Stomach (tissue), 9 donors: ENCODE results near the gene LGMN. TPM values are rescaled to one million over a fixed set of nuclear protein-coding genes. Genes with fewer than 3 reads are reported as not detected.

Experiments
- DNase-seq, 2 donors: peaks; one replicate each; pipeline versions ENCODE4 v3.0.0 to v3.0.0-alpha.2; 2013 to 2019
- H3K27ac ChIP-seq, 5 donors: fragments of 200-600 bp in 4 of 5; sonication (generic) in 4 of 5; one replicate each; pipeline ENCODE4 v1.5.1; 2013 to 2019; ENCODE audit warnings: mild to moderate bottlenecking in 1 of 5, moderate library complexity in 1 of 5
- H3K27me3 ChIP-seq, 3 donors: fragments of 200-600 bp; sonication (generic); one replicate each; pipeline ENCODE4 v1.5.1; 2017 to 2019; ENCODE audit warnings: mixed run types in 1 of 3
- H3K36me3 ChIP-seq, 4 donors: fragments of 200-600 bp; sonication (generic); 1 replicate in 3 of 4; 2 replicates in 1 of 4; pipeline ENCODE4 v1.5.1; 2016 to 2019
- H3K4me1 ChIP-seq, 4 donors: fragments of 200-600 bp; sonication (generic); one replicate each; pipeline ENCODE4 v1.5.1; 2016 to 2019
- H3K4me3 ChIP-seq, 4 donors: fragments of 200-600 bp; sonication (generic) in 3 of 4; one replicate each; pipeline ENCODE4 v1.5.1; 2016 to 2019; ENCODE audit warnings: mild to moderate bottlenecking in 1 of 4
- H3K9me3 ChIP-seq, 4 donors: fragments of 200-600 bp; sonication (generic); one replicate each; pipeline ENCODE4 v1.5.1; 2016 to 2019
- EP300 ChIP-seq: sonication (generic); formaldehyde crosslinking; IDR thresholded peaks from one replicate; pipeline ENCODE4 v1.6.1; 2017; ENCODE audit warnings: antibody characterized with exemption
- POLR2A ChIP-seq, 4 donors: fragments of 450-650 bp; IDR thresholded peaks; one replicate each; pipeline ENCODE4 v1.6.1; 2016; ENCODE audit warnings: antibody characterized with exemption in 4 of 4, control low read depth in 2 of 4, mild to moderate bottlenecking in 1 of 4, moderate library complexity in 1 of 4
- POLR2AphosphoS5 ChIP-seq, 3 donors: sonication (generic); formaldehyde crosslinking; IDR thresholded peaks; one replicate each; pipeline ENCODE4 v1.6.1; 2016; ENCODE audit warnings: antibody characterized with exemption in 3 of 3
- WGBS, 5 donors: extraction: QIAGEN DNeasy Blood & Tissue Kit in 3 of 5; methylation state at CpG; one replicate each; pipeline versions ENCODE4 v1.1.5 to v1.1.7; 2013 to 2018; 5-methylcytosine and 5-hydroxymethylcytosine counted together
- intact Hi-C: fragments of 100-400 bp; cut with DNase I; formaldehyde crosslinking; loops from one replicate; pipeline ENCODE4 v1.15.1; 2023; ENCODE audit warnings: low total_unique reads
- polyA plus RNA-seq, 3 donors: library from polyadenylated mRNA; stranded (reverse); fragments of 200-250 nt; gene quantifications; one replicate each; pipeline ENCODE4 v1.2.3, GENCODE V29; 2013
- total RNA-seq, 5 donors: library from RNA; depleted of rRNA; stranded (reverse); fragments of >200 nt; gene quantifications; one replicate each; pipeline versions ENCODE4 v1.1.0 to v1.2.3, GENCODE V29; 2014 to 2016
- TF ChIP-seq, protein P1 (sequence below), 7 experiments: fragments of 450-650 bp in 4 of 7; fragments of 200-600 bp in 3 of 7; sonication (generic) in 3 of 7; IDR thresholded peaks; one replicate each; pipeline ENCODE4 v1.5.1; 2016 to 2019; ENCODE audit warnings: antibody characterized with exemption in 7 of 7, control low read depth in 2 of 7, mild to moderate bottlenecking in 1 of 7
- donor health status: healthy with polysubstance abuse.
- donor health status: Bipolar disorder and iron deficiency.
- donor health status: healthy.

Gene LGMN
- total and polyA plus RNA-seq, 8 donors: 8.2 to 142 (median 50.0) TPM

DNA sequence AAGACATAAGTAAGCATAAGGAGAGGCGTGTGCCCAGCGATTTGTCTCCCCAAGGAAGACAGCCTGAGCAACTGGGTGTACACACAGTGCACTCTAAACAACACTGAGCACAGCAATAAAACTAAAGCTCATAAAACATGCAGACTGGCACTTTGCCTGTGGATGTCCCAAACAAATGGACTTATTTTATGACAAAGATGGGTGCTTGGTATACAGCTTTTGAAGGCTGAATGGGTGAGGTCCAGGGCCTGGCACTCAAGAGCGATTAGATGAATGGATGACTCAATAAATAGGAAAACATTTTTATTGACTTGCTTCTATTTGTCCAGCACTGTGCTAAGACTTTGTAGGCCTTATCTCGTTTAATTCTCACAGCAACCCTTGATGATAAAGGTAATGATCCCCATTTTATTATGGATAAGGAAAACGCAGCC is 28.5 kb downstream of the LGMN start:
- 24 to 46% (median 26%) methylated on average over 5 of the region's 5 CpGs for WGBS, 5 donors
- peak; percentile 41 to 64 for DNase-seq
- peaks cover 1 to 43% (median 24%) of the 10 kb centered on the region in 4 donors for H3K4me1 ChIP-seq
- no peak overlapping the region for H3K4me3 ChIP-seq
- H3K36me3 ChIP-seq: peaks cover 0 to 24% (median 11%) of the 10 kb centered on the region in 4 donors
- H3K27me3 ChIP-seq: no peaks in the 10 kb centered on the region
- peak overlapping the region; percentile 24 to 75 (median 59) for H3K27ac ChIP-seq
- TF ChIP-seq EP300 (no peak), POLR2AphosphoS5 (IDR thresholded peaks at IDR 0.05) (peak in 1 of 3 donors; percentile 60)
- H3K9me3 ChIP-seq: no peaks in the 10 kb centered on the region
- intact Hi-C loops: no loop called here

DNA sequence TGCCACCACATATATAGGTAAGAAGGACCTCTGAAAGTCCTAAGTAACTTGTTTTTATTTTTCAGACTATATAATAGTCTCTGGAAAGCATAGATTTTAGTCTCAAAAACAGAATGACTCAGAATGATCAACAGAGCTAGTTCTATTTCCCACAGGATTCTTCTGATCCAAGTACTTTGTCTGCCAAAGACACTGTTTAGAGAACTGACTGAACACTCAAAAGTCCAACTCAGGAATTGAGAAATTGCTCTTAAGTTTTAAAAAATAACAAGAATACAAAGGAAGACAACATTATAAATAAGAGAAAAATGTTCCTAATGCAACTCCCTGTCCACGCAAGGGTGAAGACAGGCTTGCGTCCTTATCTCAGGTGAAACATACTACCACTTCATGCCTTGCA is 29.0 kb downstream of the LGMN start:
- Histone ChIP-seq H3K9me3 (no peaks in the 10 kb centered on the region), H3K4me3 (no peak overlapping the region), H3K27me3 (no peaks in the 10 kb centered on the region), H3K27ac (peak overlapping the region; percentile 24 to 75 (median 52)), H3K36me3 (peaks cover 0 to 26% (median 12%) of the 10 kb centered on the region in 4 donors), H3K4me1 (peaks cover 0 to 38% (median 19%) of the 10 kb centered on the region in 4 donors)
- 38 to 62% (median 47%) methylated on average over 2 of the region's 2 CpGs for WGBS, 5 donors
- intact Hi-C loops: no loop called here
- TF ChIP-seq, protein P1, sequence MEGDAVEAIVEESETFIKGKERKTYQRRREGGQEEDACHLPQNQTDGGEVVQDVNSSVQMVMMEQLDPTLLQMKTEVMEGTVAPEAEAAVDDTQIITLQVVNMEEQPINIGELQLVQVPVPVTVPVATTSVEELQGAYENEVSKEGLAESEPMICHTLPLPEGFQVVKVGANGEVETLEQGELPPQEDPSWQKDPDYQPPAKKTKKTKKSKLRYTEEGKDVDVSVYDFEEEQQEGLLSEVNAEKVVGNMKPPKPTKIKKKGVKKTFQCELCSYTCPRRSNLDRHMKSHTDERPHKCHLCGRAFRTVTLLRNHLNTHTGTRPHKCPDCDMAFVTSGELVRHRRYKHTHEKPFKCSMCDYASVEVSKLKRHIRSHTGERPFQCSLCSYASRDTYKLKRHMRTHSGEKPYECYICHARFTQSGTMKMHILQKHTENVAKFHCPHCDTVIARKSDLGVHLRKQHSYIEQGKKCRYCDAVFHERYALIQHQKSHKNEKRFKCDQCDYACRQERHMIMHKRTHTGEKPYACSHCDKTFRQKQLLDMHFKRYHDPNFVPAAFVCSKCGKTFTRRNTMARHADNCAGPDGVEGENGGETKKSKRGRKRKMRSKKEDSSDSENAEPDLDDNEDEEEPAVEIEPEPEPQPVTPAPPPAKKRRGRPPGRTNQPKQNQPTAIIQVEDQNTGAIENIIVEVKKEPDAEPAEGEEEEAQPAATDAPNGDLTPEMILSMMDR (IDR thresholded peaks at IDR 0.05): no peak
- TF ChIP-seq EP300 (no peak), POLR2AphosphoS5 (IDR thresholded peaks at IDR 0.05) (no peak), POLR2A (IDR thresholded peaks at IDR 0.05) (no peak)
- no peak for DNase-seq

DNA sequence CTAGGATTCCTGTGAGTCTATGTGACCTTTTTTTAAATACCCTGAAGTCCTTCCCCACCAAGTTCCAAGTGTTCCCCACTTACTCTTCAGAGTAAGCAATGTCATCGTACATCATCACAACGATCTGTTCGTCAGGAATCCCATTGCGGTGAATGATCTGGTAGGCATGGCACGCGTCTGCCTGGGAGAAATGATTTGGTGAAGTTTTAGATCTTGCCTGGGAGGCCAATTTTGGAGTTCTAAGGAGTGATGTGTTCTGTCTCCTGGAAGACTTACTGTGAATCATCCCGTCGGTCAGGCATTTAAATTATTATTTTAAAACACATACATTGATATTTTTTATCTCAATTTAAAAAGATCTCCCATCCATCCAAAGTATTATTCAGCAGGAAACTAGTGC is 29.8 kb downstream of the LGMN start:
- Histone ChIP-seq H3K27ac (no peak overlapping the region), H3K36me3 (peaks cover 0 to 34% (median 19%) of the 10 kb centered on the region in 4 donors), H3K27me3 (no peaks in the 10 kb centered on the region), H3K4me3 (no peak overlapping the region), H3K4me1 (peaks cover 0 to 31% (median 15%) of the 10 kb centered on the region in 4 donors), H3K9me3 (no peaks in the 10 kb centered on the region)
- 86 to 96% (median 91%) methylated on average over 8 of the region's 8 CpGs for WGBS, 5 donors
- TF ChIP-seq, protein P1 (IDR thresholded peaks at IDR 0.05): no peak
- no peak for TF ChIP-seq EP300
- no peak for TF ChIP-seq POLR2A (IDR thresholded peaks at IDR 0.05)
- no peak for TF ChIP-seq POLR2AphosphoS5 (IDR thresholded peaks at IDR 0.05)
- intact Hi-C loops: no loop called here
- no peak for DNase-seq

DNA sequence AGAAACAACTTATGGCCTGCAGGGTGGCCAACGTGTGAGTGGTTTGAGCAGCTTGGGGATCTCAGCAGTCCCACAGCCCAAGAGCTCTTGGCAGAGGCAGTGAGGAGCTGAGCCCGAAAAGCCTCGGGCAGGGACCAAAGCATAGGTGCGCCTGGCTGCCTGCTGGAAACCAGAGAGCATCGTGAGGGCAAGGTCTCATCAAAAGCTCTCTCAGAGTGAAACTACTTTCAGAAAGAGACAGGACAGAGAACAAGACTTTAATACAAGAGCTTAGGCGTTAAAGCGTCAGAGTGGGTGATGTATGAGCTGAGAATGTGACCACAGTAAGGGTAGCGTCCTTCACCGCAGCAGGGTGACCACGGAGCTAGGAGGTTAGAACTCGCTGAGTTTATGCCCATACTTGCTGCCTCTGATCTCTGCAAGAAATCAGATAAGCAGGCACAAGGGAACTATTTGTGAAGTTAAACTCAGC is 30.8 kb downstream of the LGMN start:
- peaks cover 3 to 44% (median 30%) of the 10 kb centered on the region in 4 donors for H3K36me3 ChIP-seq
- no peaks in the 10 kb centered on the region for H3K9me3 ChIP-seq
- 63 to 68% (median 66%) methylated on average over 11 of the region's 11 CpGs for WGBS, 5 donors
- peak overlapping the region in 1 of 5 donors; percentile 13 for H3K27ac ChIP-seq
- intact Hi-C loops: no loop called here
- DNase-seq: no peak
- no peak for TF ChIP-seq EP300
- no peak overlapping the region for H3K4me3 ChIP-seq
- H3K4me1 ChIP-seq: peaks cover 0 to 31% (median 15%) of the 10 kb centered on the region in 4 donors
- no peaks in the 10 kb centered on the region for H3K27me3 ChIP-seq

DNA sequence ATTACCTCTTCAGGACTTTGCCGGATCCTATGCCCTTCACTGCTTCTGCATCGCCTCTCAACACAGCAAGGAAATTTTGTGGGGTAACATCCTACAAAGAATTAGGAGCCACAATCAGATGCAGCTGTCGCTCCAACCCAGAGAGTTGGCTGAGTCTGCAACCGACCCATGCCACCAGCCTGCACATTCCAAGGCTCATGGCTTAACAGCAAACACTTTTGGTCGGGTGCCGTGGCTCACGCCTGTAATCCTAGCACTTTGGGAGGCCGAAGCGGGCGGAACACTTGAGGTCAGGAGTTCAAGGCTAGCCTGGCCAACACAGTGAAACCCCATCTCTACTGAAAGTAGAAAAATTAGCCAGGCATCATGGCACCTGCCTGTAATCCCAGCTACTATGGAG is 32.3 kb downstream of the LGMN start:
- Histone ChIP-seq H3K27me3 (no peaks in the 10 kb centered on the region), H3K4me1 (peaks cover 0 to 29% (median 14%) of the 10 kb centered on the region in 4 donors), H3K27ac (no peak overlapping the region), H3K36me3 (peaks cover 5 to 59% (median 44%) of the 10 kb centered on the region in 4 donors), H3K9me3 (no peaks in the 10 kb centered on the region), H3K4me3 (no peak overlapping the region)
- WGBS, 5 donors: 90 to 94% (median 91%) methylated on average over 10 of the region's 10 CpGs
- TF ChIP-seq POLR2A (IDR thresholded peaks at IDR 0.05): no peak
- TF ChIP-seq POLR2AphosphoS5 (IDR thresholded peaks at IDR 0.05): no peak
- no peak for TF ChIP-seq EP300
- TF ChIP-seq, protein P1 (IDR thresholded peaks at IDR 0.05): no peak
- intact Hi-C loops: no loop called here
- DNase-seq: no peak
